Adipocyte (in vitro differentiated cells): Measurements from ENCODE around the gene TBC1D32.
"Not testable (repeated sequence)": the region's sequence is repeated elsewhere in the genome, so short reads cannot be mapped to it uniquely, and the experiment has no call there.

Experiments used
- DNase-seq: peaks from one replicate; pipeline ENCODE4 v3.0.0-alpha.2; 2015; ENCODE audit warnings: low read depth
- H3K27me3 ChIP-seq: replicated peaks from 2 replicates; pipeline ENCODE4 v1.7.0; 2013; ENCODE audit warnings: mild to moderate bottlenecking, low read length, moderate library complexity; ENCODE audit not compliant: control insufficient read depth, insufficient read depth
- H3K36me3 ChIP-seq: 2 replicates; pipeline ENCODE4 v1.7.0; 2013; ENCODE audit warnings: low read length, mild to moderate bottlenecking, moderate library complexity; ENCODE audit not compliant: control insufficient read depth, insufficient read depth, severe bottlenecking
- H3K4me1 ChIP-seq: 2 replicates; pipeline ENCODE4 v1.7.0; 2013; ENCODE audit warnings: mild to moderate bottlenecking, low read length, moderate library complexity; ENCODE audit not compliant: control insufficient read depth, insufficient read depth
- H3K4me3 ChIP-seq: 2 replicates; pipeline ENCODE4 v1.7.0; 2013; ENCODE audit warnings: mild to moderate bottlenecking, low read length, moderate library complexity
- H3K9ac ChIP-seq: 2 replicates; pipeline ENCODE4 v1.7.0; 2013; ENCODE audit warnings: mild to moderate bottlenecking, low read length, moderate library complexity
- H3K9me3 ChIP-seq: 2 replicates; pipeline ENCODE4 v1.7.0; 2013; ENCODE audit warnings: mild to moderate bottlenecking, low read length, moderate library complexity; ENCODE audit not compliant: control insufficient read depth

The TBC1D32 gene, protein sequence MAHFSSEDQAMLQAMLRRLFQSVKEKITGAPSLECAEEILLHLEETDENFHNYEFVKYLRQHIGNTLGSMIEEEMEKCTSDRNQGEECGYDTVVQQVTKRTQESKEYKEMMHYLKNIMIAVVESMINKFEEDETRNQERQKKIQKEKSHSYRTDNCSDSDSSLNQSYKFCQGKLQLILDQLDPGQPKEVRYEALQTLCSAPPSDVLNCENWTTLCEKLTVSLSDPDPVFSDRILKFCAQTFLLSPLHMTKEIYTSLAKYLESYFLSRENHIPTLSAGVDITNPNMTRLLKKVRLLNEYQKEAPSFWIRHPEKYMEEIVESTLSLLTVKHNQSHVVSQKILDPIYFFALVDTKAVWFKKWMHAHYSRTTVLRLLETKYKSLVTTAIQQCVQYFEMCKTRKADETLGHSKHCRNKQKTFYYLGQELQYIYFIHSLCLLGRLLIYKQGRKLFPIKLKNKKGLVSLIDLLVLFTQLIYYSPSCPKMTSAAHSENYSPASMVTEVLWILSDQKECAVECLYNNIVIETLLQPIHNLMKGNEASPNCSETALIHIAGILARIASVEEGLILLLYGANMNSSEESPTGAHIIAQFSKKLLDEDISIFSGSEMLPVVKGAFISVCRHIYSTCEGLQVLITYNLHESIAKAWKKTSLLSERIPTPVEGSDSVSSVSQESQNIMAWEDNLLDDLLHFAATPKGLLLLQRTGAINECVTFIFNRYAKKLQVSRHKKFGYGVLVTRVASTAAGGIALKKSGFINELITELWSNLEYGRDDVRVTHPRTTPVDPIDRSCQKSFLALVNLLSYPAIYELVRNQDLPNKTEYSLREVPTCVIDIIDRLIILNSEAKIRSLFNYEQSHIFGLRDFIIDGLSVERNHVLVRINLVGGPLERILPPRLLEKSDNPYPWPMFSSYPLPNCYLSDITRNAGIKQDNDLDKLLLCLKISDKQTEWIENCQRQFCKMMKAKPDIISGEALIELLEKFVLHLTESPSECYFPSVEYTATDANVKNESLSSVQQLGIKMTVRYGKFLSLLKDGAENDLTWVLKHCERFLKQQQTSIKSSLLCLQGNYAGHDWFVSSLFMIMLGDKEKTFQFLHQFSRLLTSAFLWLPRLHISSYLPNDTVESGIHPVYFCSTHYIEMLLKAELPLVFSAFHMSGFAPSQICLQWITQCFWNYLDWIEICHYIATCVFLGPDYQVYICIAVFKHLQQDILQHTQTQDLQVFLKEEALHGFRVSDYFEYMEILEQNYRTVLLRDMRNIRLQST

DNA sequence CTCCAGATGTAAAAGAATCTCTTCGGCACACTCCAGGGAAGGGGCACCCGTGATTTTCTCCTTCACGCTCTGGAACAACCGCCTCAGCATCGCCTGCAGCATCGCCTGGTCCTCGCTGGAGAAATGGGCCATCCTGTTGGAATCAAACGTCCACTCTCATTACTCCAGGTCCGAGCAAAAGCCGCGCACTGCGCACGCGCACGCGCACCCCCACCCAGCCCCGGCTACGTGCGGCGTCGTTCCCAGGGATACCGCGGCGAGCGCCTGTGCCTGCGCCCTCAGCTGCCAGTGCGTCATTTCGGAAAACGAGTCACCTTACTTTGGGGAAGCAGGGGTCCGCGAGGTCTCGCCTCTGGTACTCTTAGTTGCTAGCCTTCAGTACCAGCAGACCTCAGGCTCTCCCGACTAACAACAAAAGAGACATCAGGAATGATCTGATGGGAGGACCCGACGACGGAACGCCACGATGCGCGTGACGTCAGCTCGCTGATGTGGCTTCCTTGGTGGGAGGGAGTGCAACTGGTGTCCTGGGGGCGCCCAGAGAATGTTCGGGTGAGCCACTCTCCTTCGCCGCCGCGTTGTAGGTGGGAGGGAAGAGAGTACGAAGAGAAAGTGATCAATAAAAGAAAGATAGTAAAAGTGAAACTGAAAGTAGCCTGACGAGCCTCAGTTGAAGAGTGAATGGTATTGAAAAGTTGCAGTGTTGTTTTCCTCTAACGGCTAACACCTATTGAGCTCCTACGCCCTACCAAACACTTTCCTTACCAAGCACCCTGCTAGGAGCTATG is at the start of gene TBC1D32:
Gene TBC1D32 (minus strand): TSS at position 182 of the 788 bp plus-strand sequence. CDS start 50 bp downstream, at position 132.
- Histone ChIP-seq H3K9me3 (no peaks in the 10 kb centered on the region), H3K36me3 (no peaks in the 10 kb centered on the region), H3K4me1 (peaks cover 4% of the 10 kb centered on the region), H3K4me3 (peak within 1 kb of the TSS; percentile 95), H3K9ac (peak within 1 kb of the TSS; percentile 89), H3K27me3 (no peaks in the 10 kb centered on the region)
- DNase-seq = peak; percentile 96

DNA sequence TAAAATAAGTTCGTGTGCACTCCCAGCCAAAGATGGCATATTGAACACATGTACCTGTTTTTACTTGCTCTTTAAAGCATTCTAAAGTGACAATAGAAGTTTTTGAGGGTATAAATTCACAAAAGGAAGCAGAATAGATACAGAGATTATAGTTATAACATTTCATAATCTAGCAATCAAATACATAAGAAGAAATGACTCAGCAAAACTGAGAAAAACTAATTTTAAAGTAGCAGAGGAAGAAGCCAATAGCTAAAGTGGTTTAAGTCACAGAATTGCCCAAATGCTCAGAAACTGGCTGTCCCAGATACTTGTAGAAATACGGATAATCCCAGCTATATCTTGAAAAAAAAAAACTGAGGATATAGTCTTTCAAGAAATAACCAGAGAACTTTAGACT is 49.2 kb upstream of the TBC1D32 start:
- no peaks in the 10 kb centered on the region for H3K9me3 ChIP-seq
- no peak overlapping the region for H3K9ac ChIP-seq
- peaks cover 5% of the 10 kb centered on the region for H3K4me1 ChIP-seq
- no peaks in the 10 kb centered on the region for H3K27me3 ChIP-seq
- H3K36me3 ChIP-seq = no peaks in the 10 kb centered on the region
- no peak overlapping the region for H3K4me3 ChIP-seq
- peak; percentile 10 for DNase-seq

DNA sequence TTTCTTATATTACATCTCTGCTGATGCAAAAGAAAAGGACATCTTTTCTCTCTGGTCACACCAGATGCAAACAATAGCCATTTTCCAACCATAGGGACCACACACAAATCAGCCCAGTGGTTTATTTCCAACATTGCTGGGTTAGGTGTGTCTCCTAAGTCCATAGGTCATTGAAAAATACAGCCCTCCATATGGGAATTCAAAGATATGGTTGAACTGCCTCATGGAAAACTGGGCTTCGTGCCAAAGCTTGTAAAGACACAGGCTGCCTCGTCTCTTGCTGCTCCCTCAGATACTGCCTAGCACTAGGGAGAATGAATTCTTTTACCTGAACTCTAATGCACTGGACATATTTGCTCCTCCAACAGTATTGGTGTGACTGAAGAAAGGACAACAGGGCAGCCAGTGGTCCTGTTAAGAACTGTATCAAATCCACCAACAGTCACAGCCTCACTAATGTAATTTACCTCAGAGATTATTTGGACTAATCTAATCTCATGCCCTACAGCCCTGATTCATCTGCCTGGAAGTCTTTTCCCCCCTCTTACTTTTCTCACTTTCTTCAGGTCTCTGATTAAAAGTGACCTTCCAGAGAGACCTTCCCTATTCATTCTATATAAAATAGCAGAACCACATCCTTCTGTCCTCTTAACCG is 48.3 kb upstream of the TBC1D32 start:
- Histone ChIP-seq H3K4me1 (peaks cover 5% of the 10 kb centered on the region), H3K27me3 (no peaks in the 10 kb centered on the region), H3K9ac (no peak overlapping the region), H3K4me3 (no peak overlapping the region), H3K36me3 (no peaks in the 10 kb centered on the region), H3K9me3 (no peaks in the 10 kb centered on the region)
- no peak for DNase-seq

DNA sequence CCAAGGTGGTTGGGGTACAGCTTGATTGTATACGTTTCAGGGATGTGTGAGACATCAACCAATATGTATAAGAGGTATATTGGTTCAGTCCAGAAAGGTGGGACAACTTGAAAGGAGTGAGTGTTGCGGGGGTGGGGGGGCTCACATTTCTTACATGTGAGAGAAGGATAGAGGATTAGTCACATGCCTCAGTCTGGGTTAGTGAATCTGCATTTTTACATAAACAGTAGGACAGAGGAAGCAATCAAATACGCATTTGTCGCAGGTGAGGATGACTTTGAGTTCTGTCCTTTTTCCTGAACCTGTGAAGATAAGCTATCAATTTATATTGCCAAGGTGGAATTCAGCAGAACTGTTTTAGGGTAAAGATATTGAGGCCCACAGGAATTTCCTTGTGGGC is 42.1 kb upstream of the TBC1D32 start:
- Histone ChIP-seq H3K9ac (no peak overlapping the region), H3K36me3 (no peaks in the 10 kb centered on the region), H3K27me3 (no peaks in the 10 kb centered on the region), H3K4me1 (no peaks in the 10 kb centered on the region), H3K9me3 (no peaks in the 10 kb centered on the region), H3K4me3 (no peak overlapping the region)
- no peak for DNase-seq

DNA sequence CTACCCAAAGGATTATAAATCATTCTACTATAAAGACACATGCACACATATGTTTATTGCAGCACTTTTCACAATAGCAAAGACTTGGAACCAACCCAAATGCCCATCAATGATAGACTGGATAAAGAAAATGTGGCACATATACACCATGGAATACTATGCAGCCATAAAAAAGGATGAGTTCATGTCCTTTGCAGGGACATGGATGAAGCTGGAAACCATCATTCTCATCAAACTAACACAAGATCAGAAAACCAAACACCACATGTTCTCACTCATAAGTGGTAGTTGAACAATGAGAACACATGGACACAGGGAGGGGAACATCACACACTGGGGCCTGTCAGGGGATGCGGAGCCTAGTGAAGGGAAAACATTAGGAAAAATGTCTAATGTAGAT is 39.9 kb upstream of the TBC1D32 start:
- H3K36me3 ChIP-seq, H3K9ac ChIP-seq, H3K4me1 ChIP-seq, DNase-seq, H3K9me3 ChIP-seq, H3K27me3 ChIP-seq, H3K4me3 ChIP-seq: not testable (repeated sequence)

DNA sequence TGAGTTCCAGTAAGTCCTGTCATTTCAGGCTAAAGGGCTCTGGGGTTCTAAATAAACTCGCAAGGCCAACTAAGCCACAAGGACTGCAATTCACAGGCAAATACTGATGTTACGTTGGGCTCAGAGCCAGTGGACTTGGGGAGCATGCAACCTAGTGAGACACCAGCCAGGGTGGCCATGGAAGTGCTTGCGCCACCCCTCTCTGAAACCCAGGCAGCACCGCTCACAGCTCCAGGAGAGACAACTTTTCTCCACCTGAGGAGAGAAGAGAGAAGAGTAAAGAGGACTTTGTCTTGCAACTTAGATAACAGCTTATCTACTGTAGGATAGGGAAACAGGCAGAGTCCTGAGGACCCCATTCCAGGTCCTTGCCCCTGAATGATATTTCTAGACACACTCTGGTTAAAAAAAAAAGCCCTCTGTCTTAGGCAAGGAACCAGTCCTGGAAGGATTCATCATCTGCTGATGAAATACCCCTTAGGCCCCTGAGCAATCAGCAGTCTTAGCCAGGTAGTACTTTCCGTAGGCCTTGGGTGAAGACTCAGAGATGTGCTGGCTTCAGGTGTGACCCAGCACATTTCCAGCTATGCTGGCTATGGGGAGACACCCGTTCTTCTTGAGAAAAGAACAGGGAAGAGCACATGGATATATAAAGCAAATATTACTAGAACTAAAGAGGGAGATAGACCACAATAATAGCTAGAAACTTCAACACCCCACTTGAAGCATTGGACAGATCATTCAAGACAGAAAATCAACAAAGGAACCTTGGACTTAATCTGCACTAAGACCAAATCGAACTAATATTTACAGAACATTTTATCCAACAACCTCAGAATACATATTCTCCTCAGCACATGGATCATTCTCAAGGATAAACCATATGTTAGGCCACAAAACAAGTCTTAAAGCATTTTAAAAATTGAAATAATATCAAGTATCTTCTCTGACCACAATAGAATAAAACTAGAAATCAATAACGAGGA is 31.5 kb upstream of the TBC1D32 start:
- H3K4me3 ChIP-seq = no peak overlapping the region
- H3K9me3 ChIP-seq = no peaks in the 10 kb centered on the region
- H3K27me3 ChIP-seq = no peaks in the 10 kb centered on the region
- no peaks in the 10 kb centered on the region for H3K4me1 ChIP-seq
- no peaks in the 10 kb centered on the region for H3K36me3 ChIP-seq
- no peak for DNase-seq
- no peak overlapping the region for H3K9ac ChIP-seq

DNA sequence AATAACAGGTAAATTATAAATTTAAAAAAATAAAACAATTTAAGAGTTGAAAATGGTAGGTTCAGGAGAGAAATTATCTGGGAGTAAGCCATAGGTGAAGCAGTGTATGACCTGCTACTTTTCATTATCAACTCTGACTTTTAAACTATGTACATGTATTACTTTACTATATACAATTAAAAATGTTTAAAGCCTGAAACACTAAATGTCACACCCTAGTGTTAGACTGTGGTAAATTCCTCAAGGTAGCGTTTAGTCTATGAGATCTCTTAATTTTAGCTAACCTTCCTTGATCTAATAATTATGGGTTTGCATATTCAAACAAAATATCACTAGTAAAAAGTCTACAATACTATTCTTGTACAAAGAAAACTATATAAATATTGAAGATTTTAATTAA is 22.3 kb upstream of the TBC1D32 start:
- H3K4me3 ChIP-seq = no peak overlapping the region
- no peaks in the 10 kb centered on the region for H3K36me3 ChIP-seq
- no peak for DNase-seq
- no peaks in the 10 kb centered on the region for H3K9me3 ChIP-seq
- no peaks in the 10 kb centered on the region for H3K4me1 ChIP-seq
- no peak overlapping the region for H3K9ac ChIP-seq
- no peaks in the 10 kb centered on the region for H3K27me3 ChIP-seq

DNA sequence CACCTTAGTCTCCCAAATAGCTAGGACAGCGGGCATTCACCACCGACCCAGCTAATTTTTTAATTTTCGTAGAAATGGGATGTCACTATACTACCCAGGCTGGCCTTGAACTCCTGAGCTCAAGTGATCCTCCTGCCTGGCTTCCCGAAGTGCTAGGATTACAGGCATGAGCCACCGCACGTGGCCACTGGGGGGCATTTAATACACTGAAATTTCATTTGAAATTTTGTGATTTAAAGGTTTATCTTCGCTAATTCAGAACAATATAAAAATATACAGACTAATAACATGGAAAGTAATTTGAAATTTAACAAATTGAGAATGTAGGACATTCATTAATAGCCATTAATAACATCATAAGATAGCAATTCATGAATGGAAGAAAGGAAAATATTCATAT is 20.5 kb upstream of the TBC1D32 start:
- Histone ChIP-seq H3K9me3 (no peaks in the 10 kb centered on the region), H3K4me3 (no peak overlapping the region), H3K4me1 (no peaks in the 10 kb centered on the region), H3K27me3 (no peaks in the 10 kb centered on the region), H3K36me3 (no peaks in the 10 kb centered on the region), H3K9ac (no peak overlapping the region)
- DNase-seq = no peak

DNA sequence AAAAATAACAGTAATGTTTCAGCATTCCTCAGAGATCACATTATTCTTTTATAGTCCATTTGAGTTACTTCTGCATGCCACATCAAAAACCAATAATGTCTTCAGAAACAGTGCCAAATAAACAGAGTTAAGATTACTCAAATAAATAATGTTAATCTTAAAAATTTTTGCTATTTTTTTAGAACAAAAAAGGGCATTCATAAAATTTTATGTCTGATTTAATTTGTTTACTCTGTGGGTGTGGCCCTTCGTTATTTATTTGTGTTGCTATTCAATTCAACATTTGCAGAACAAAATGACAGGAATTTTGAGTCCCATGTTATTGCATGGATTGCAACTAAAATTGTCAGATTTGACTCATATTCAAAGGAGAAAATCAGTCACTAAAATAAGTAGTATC is 18.7 kb upstream of the TBC1D32 start:
- H3K9ac ChIP-seq = no peak overlapping the region
- no peaks in the 10 kb centered on the region for H3K36me3 ChIP-seq
- no peaks in the 10 kb centered on the region for H3K4me1 ChIP-seq
- H3K4me3 ChIP-seq = no peak overlapping the region
- H3K9me3 ChIP-seq = no peaks in the 10 kb centered on the region
- H3K27me3 ChIP-seq = no peaks in the 10 kb centered on the region
- DNase-seq = peak; percentile 60
